ENCODE data around the gene OR2Z1.

DNA sequence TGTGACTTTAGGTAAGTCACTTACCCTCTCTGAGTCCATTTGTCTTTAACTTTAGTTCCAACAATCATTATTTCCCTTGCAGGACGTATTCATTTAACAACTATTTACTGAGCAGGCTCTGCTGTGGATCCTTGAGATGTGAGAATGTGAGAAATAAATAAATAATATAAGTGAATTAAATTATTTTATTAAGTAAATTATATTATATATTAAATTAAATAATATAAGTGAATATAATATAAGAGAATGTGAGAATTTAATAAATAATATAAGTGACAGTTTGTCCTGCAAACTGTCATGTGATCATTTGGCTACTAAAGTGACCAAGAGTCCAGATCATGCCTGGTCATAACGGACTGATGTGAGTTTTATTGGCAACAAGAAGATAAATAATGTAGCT, 598 bp downstream of the OR2Z1 start:
- TF ChIP-seq, protein P1, sequence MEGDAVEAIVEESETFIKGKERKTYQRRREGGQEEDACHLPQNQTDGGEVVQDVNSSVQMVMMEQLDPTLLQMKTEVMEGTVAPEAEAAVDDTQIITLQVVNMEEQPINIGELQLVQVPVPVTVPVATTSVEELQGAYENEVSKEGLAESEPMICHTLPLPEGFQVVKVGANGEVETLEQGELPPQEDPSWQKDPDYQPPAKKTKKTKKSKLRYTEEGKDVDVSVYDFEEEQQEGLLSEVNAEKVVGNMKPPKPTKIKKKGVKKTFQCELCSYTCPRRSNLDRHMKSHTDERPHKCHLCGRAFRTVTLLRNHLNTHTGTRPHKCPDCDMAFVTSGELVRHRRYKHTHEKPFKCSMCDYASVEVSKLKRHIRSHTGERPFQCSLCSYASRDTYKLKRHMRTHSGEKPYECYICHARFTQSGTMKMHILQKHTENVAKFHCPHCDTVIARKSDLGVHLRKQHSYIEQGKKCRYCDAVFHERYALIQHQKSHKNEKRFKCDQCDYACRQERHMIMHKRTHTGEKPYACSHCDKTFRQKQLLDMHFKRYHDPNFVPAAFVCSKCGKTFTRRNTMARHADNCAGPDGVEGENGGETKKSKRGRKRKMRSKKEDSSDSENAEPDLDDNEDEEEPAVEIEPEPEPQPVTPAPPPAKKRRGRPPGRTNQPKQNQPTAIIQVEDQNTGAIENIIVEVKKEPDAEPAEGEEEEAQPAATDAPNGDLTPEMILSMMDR (IDR thresholded peaks at IDR 0.05; ENCODE audit: low read depth, low read length), result no peak
- no peak for TF ChIP-seq EZH2phosphoT487 (IDR thresholded peaks at IDR 0.05; ENCODE audit: low read depth)
